Stimulated activated naive CD8-positive, alpha-beta T cell treated with anti-CD3 and anti-CD28 coated beads, Interleukin-15, Interleukin-2, amounts not matched to agents 100 U/mL and 50 U/mL, for 24 hours (primary cell): ENCODE measurements around the gene HSFX2.
"Not testable (repeated sequence)": the region's sequence is repeated elsewhere in the genome, so short reads cannot be mapped to it uniquely, and the experiment has no call there.

Experiments
- ATAC-seq: fragments of 150-1000 bp; cut with Tn5 transposase; one replicate; pipeline ENCODE4 v1.10.0; 2021
- DNase-seq: peaks from one replicate; pipeline ENCODE4 v3.0.0; 2021

HSFX2 gene, protein sequence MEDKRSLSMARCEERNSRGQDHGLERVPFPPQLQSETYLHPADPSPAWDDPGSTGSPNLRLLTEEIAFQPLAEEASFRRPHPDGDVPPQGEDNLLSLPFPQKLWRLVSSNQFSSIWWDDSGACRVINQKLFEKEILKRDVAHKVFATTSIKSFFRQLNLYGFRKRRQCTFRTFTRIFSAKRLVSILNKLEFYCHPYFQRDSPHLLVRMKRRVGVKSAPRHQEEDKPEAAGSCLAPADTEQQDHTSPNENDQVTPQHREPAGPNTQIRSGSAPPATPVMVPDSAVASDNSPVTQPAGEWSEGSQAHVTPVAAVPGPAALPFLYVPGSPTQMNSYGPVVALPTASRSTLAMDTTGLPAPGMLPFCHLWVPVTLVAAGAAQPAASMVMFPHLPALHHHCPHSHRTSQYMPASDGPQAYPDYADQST

DNA sequence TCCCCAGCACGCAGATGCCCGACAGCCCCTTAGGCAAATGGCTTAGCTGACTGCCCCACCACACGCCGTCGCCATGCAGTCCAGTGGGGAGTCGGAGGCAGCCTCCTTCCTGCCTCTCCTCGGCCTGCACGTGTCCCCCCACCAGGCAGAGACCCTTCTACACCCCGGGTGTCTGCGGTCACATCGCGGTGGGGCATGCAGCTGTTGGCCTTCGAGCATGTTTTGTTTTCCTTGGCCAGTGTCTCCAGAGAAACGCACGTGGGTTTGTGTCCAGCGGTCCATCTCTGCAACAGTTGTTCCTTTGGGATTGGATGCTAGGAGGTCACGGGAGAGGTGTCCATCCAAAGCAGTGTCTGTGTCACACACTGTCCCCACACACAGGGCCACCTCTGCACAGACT is at the start of gene HSFX2:
Gene HSFX2 (minus strand): TSS at position 101 of the 400 bp plus-strand sequence. CDS start 614 bp downstream, outside the sequence.
- not testable (repeated sequence) for DNase-seq, ATAC-seq

GRCh38 chrX:149643496-149643895 is 48.4 kb upstream of the HSFX2 start:
- ATAC-seq (no peak), DNase-seq (no peak)

- DNase-seq (no peak), ATAC-seq (no peak)
These were observed 46.7 kb upstream of the HSFX2 start for GRCh38 chrX:149641835-149642234.

DNA sequence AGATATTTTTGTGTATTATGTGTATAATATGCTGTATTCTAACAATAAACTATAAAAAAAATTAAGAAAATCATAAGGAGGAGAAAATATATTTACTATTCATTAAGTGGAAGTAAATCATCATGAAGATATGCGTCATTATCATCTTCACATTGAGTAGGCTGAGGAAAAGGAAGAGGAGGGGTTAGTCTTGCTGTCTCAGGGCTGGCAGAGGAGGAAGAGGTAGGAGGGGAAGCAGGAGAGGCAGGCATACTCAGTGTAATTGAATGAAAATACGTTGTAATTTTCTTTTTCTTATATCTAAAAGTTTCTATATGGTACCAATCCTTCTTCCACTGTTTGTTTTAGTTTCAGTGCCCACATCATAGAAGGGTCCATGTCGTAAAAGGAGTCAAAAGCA is 46.3 kb upstream of the HSFX2 start:
- DNase-seq (no peak), ATAC-seq (no peak)

DNA sequence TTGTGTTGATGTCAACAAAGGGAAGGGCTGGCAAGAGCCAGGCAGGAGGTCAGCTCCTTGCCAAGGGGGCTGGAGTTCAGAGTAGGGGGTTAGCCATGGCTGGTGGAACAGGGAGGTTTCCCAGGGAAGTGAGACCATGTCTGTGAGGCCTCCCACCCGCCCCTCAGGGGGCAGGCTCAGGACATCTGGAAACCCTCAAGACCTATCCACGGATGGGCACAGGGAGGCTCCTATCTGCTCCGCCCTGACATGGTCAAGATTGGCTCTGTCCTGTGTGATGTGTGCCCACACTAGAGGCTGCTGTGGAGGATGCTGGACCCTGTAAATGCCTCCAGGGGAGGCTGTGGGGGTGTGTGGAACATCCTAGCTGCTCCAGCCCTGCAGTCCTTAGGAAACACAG is 44.5 kb upstream of the HSFX2 start:
- no peak for DNase-seq
- no peak for ATAC-seq

DNA sequence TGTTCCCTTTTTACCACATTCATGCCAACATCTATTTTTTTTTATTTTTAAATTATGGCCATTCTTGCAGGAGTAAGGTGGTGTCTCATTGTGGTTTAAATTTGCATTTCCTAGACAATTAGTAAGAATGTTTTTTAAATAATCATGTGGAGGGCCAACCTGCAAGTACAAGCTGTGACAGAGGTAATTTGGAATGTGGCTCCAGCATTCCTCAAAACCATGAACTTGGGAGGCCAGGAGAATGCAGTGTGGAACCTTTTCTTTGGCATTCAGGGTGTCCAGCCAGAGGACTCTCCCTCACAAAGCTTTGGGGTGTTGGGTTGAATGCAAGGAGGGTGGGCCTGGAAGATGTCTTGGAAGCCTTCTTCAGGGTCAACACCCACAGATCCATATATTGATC is 43.7 kb upstream of the HSFX2 start:
- no peak for DNase-seq
- no peak for ATAC-seq

DNA sequence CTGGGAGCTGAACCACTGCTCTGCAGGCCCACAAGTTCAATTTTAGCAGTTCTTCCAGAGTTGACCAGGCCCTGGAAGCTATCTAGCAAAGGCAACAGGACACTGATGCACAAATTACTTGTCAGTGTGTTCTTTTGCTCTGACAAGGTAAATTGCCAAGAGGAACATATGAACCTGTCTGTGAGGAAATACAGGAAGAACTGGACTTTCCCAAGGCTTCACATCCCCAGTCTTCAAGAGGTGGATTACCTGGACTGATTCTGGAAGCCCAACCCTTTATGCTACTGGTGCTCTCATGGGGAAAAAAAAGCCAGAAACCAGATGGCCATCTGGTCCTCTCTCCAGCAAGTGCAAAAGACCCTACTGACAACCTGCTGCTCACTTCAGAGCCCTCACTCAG is 38.4 kb upstream of the HSFX2 start:
- DNase-seq (no peak), ATAC-seq (no peak)

DNA sequence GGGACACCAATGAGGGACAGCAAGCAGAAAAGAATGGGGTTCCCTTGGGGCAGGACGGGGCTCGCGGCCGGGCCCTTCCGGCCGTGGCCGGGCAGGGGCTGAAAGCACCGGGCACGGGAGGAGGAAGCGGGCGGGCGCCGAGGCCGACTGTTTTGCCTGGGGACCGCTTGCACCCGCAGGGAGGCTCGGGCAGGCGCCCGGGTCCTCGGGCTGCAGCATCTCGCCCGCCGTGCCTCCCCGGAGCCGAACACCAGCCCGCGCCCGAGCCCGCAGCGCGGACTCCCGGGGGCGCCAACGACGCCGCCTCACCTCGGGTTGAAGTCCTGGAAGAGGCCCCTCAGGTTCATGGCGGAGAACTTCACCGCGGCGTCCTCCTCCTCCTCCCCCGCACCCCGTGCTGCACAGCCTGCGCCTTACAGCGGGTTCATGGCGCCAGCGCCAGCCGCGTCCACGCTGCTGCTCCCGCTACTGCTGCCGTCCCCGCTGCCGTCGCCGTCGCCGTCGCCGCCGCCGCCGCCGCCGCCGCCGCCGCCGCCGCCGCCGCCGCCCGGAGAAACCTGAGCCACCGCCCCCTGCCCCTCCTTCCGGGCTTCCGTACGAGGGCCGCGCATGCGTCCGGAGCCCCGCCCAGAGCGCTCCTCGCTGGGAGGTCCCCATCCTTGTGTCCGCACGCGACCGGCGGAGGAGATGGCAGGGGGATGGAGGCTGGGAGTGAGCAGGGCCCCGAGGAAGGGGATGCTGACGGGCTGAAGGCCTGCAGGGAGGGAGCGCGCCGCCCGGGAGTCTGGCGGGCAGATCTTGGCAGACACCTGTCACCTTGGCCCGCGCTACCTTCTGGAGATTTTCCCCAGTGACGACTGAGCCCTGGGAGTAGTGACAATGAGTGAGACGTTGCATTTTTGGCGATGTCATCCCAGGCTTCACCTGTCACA is 36.4 kb upstream of the HSFX2 start, which contains the start of gene TMEM185A:
Gene TMEM185A (minus strand): TSS at position 559 of the 932 bp plus-strand sequence. CDS start 212 bp downstream, at position 347.
- DNase-seq (peak; percentile 80), ATAC-seq (peak; percentile 84)

DNA sequence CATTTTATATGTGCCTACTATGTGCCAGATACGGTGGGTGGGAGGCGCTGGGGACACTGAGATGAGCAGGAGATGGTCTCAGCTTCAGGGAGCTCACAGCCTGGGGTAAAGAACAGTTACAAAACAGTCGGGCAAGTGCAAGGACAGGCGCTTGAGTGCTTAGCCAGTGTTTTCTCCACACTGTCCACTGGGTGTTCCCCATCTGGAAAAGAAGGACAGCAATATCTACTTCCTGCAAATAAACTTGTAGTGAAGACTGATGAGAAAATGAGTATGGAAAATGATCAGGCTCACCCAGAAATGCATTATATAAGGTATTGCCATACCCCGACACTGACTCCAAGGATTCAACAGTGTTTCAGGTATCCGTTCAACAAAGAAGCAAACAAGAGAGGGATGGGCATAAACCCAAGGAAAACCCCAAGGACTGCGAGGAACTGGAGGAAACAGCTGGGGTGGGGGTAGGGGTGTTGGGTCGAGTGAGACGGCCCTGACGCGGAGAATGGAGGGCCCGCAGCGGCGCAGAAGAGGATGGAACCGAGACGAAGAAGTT is 35.6 kb upstream of the HSFX2 start:
- ATAC-seq, result peak; percentile 3
- DNase-seq, result peak; percentile 11

GRCh38 chrX:149629730-149630387 is 34.7 kb upstream of the HSFX2 start:
- ATAC-seq (no peak), DNase-seq (no peak)

DNA sequence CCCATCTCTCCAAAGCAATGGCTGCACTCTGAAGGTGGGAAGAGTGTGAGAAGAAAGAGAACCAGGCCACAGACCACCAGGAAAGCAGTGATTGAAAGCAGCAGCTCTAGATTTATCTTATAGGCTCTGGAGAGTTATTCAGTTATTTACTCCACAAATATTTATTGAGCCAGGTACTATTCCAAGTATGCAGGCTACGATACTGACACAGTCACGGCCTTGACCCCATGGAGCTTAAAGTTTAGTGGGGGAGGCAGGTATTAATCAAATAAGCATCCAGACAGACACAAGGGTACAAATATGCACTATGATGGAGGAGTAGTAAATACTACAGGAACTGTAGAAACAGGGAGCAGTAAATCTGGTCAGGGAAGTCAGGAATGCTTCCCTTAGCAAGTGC is 33.7 kb upstream of the HSFX2 start:
- DNase-seq (no peak), ATAC-seq (no peak)

GRCh38 chrX:149628280-149628679 is 33.2 kb upstream of the HSFX2 start:
- ATAC-seq (no peak), DNase-seq (no peak)

DNA sequence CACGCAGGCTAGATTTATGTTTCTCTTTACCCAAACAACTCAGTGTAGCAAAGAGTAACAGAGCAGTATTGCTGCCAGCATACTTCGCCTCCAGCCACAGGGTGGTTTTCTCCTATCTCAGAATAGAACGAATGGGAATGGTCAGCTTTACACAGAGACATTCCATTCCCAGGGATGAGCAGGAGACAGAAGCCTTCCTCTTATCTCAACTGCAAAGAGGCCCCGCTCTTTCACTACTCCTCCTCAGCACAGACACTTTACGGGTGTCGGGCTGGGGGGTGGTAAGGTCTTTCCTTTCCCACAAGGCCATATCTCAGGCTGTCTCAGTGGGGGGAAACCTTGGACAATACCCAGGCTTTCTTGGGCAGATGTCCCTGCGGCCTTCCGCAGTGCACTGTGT is 31.7 kb upstream of the HSFX2 start:
- not testable (repeated sequence) for ATAC-seq, DNase-seq

- not testable (repeated sequence) for ATAC-seq, DNase-seq
These were observed 24.5 kb upstream of the HSFX2 start for GRCh38 chrX:149619662-149620061.

DNA sequence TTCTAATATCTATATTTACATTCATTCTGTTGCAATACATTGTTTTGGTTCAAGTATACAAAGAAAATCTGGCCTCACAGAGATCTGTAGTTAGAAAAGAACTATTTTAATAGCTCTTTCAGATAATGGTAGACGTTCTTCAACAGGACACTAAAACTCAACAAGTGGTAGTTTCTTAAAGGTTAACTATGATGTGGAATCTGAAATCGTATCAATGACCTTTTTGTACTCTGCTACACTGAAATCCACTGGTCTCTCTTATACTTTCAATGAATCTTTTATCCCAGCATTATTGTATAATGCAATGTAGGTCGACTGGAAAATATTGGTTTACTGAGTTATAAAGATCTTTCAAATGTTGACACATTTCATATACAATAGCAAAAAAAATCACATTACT is 23.8 kb upstream of the HSFX2 start:
- no peak for ATAC-seq

DNA sequence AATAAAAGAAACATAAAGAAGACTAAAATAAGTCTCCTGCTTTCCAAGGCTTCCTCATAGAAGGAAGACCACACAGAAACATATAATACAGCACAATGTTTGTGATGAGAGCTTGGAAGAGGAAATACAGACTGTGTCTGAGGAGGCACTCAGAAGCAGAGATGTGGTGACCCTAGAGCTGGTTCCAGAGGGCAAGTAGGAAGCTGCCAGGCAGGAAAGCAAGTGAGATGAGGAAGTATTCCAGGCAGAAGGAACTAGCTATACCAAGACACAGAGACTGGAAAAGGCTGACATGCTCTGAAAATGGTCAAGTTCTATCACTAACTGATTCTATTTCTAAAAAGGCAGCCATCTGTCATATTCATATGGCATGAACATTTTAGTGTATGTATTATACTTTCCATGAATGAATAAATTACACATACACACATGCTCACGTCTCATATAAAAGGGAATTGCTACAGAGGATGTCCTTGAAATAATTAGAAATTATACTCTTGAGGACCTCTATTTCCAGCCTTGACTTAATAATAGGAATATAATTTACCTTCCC is 16.6 kb upstream of the HSFX2 start:
- DNase-seq, result no peak
- no peak for ATAC-seq

More for the DNA sequence above, 23.8 kb upstream of the HSFX2 start:
- DNase-seq, result no peak

- DNase-seq, result no peak
- no peak for ATAC-seq
These were observed 15.4 kb upstream of the HSFX2 start for GRCh38 chrX:149610511-149610910.

- DNase-seq, result no peak
- ATAC-seq, result no peak
These were observed 12.6 kb upstream of the HSFX2 start for GRCh38 chrX:149607699-149608098.

DNA sequence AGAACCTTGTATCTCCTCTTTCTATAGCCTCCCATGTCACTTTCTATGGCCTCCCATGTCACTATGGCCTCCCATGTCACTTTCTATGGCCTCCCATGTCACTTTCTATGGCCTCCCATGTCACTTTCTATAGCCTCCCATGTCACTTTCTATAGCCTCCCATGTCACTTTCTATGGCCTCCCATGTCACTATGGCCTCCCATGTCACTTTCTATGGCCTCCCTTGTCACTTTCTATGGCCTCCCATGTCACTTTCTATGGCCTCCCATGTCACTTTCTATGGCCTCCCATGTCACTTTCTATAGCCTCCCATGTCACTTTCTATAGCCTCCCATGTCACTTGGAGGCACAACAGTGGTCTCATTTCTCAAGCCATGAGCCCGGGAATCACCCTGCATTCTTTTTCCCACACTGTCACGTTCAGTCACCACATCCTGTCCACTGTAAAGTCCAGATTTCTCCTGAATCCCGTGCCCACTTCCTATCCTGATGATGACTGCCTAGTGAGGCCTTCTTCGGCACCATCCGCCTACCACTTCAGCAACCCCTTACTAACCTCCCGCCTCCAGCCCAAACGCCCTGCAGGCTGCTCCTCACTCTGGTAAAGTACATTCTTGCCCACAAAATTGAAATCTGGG is 10.3 kb upstream of the HSFX2 start:
- not testable (repeated sequence) for ATAC-seq, DNase-seq

DNA sequence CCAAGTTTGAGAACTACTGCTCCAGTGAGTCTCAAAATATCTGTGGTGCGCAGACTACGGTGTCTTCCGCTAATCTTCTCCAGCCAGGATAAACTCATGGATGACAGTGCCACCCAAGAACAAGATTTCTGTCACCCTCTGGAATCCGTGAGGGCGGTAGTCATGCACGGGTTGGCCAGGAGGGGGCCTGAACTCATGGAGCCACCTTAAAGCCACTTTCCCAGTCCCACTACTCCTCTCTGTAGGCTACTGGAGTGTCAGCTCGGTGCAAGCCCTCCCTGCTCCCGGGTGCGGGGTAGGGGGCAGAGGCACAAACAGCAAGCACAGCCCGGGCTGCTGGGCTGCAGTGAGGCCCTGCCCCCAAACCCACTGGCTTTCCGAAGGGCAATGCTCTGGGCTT is 3.5 kb upstream of the HSFX2 start:
- peak; percentile 4 for DNase-seq
- ATAC-seq, result not testable (repeated sequence)

DNA sequence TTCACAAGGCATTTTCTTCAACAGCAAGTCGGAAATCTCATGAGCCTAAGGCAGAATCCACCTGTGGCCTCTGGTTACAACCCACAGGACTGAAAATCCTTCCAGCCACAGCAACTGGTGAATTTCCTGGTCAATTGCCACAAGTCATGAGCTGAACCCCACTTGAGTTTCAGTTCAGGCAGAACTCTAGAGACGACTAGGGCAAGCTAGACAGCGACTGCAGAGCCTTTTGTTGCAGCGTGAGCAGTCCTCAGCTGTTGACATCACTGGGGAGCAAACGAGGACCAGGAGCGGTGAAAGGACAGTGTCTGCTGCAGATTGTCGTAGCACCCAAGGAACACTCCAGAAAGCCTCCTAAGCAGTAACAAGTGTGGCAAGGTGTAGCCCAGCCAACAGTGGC is 829 bp upstream of the HSFX2 start:
- ATAC-seq, result not testable (repeated sequence)

More for the DNA sequence above, 829 bp upstream of the HSFX2 start:
- not testable (repeated sequence) for DNase-seq
